ENCODE measurements around the gene SF3B3. TPM values are rescaled to one million over a fixed set of nuclear protein-coding genes. Genes with fewer than 3 reads are reported as not detected.
"Not testable (repeated sequence)": the region's sequence is repeated elsewhere in the genome, so short reads cannot be mapped to it uniquely, and the experiment has no call there.

The SF3B3 gene
- total and polyA plus RNA-seq, 2 donors = 120 to 121 TPM

GRCh38 chr16:70588565-70588964 lies 64.9 kb downstream of the SF3B3 start:
- H3K36me3 ChIP-seq (ENCODE audit: control insufficient read depth in 2 of 2, insufficient read depth in 2 of 2, low read length in 1 of 2) = no peaks in the 10 kb centered on the region
- H3K4me1 ChIP-seq (ENCODE audit: control insufficient read depth in 2 of 2, insufficient read depth in 2 of 2, low read length in 2 of 2) = peaks cover 0 to 3% of the 10 kb centered on the region in 2 donors
- 84% methylated on average over 4 of the region's 4 CpGs for WGBS
- DNase-seq (ENCODE audit: low read depth in 6 of 9, low spot score in 9 of 9) = no peak
- no peak overlapping the region for H3K4me3 ChIP-seq (ENCODE audit: low read length in 2 of 2)
- H3K9me3 ChIP-seq (ENCODE audit: control insufficient read depth in 2 of 2, insufficient read depth in 1 of 2, low read length in 1 of 2) = no peaks in the 10 kb centered on the region
- peaks cover 0 to 2% of the 10 kb centered on the region in 2 donors for H3K27me3 ChIP-seq (ENCODE audit: control insufficient read depth in 2 of 2, insufficient read depth in 1 of 2, low read length in 1 of 2)
- peak overlapping the region in 1 of 2 donors; percentile 15 for H3K27ac ChIP-seq (ENCODE audit: low read depth in 1 of 2, low read length in 1 of 2)

DNA sequence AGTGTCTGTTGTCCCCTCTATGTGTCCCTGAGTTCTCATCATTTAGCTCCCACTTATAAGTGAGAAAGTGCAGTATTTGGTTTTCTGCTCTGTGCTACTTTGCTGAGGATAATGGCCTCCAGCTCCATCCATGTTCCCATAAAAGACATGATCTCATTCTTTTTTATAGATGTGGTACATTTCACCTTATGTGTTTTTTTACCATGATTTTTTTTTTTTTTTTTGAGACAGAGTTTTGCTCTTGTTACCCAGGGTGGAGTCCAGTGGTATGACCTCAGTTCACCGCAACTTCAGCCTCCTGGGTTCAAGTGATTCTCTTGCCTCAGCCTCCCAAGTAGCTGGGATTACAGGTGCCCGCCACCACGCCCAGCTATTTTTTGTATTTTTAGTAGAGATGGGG lies 65.8 kb downstream of the SF3B3 start:
- not testable (repeated sequence) for DNase-seq (ENCODE audit: low read depth in 6 of 9, low spot score in 9 of 9); H3K27me3 ChIP-seq (ENCODE audit: control insufficient read depth in 2 of 2, insufficient read depth in 1 of 2, low read length in 1 of 2); H3K36me3 ChIP-seq (ENCODE audit: control insufficient read depth in 2 of 2, insufficient read depth in 2 of 2, low read length in 1 of 2); H3K4me1 ChIP-seq (ENCODE audit: control insufficient read depth in 2 of 2, insufficient read depth in 2 of 2, low read length in 2 of 2); H3K4me3 ChIP-seq (ENCODE audit: low read length in 2 of 2); H3K9me3 ChIP-seq (ENCODE audit: control insufficient read depth in 2 of 2, insufficient read depth in 1 of 2, low read length in 1 of 2)
- 95% methylated on average over 3 of the region's 3 CpGs for WGBS
- peak overlapping the region in 1 of 2 donors; percentile 78 for H3K27ac ChIP-seq (ENCODE audit: low read depth in 1 of 2, low read length in 1 of 2)

GRCh38 chr16:70589998-70590471 lies 66.4 kb downstream of the SF3B3 start:
- Histone ChIP-seq H3K36me3 (ENCODE audit: control insufficient read depth in 2 of 2, insufficient read depth in 2 of 2, low read length in 1 of 2) (no peaks in the 10 kb centered on the region), H3K27ac (ENCODE audit: low read depth in 1 of 2, low read length in 1 of 2) (peak overlapping the region; percentile 68 to 78), H3K27me3 (ENCODE audit: control insufficient read depth in 2 of 2, insufficient read depth in 1 of 2, low read length in 1 of 2) (peaks cover 0 to 2% of the 10 kb centered on the region in 2 donors), H3K9me3 (ENCODE audit: control insufficient read depth in 2 of 2, insufficient read depth in 1 of 2, low read length in 1 of 2) (no peaks in the 10 kb centered on the region), H3K4me1 (ENCODE audit: control insufficient read depth in 2 of 2, insufficient read depth in 2 of 2, low read length in 2 of 2) (no peaks in the 10 kb centered on the region), H3K4me3 (ENCODE audit: low read length in 2 of 2) (peak overlapping the region in 1 of 2 donors; percentile 10)
- DNase-seq (ENCODE audit: low read depth in 6 of 9, low spot score in 9 of 9) = peak in 4 of 9 donors; percentile 10 to 40 (median 16)
- 75% methylated on average over 10 of the region's 10 CpGs for WGBS

GRCh38 chr16:70590722-70591415 lies 67.3 kb downstream of the SF3B3 start:
- WGBS = 91% methylated on average over 18 of the region's 18 CpGs
- peaks cover 0 to 2% of the 10 kb centered on the region in 2 donors for H3K27me3 ChIP-seq (ENCODE audit: control insufficient read depth in 2 of 2, insufficient read depth in 1 of 2, low read length in 1 of 2)
- DNase-seq (ENCODE audit: low read depth in 6 of 9, low spot score in 9 of 9) = no peak
- H3K27ac ChIP-seq (ENCODE audit: low read depth in 1 of 2, low read length in 1 of 2) = peak overlapping the region; percentile 68 to 78
- H3K36me3 ChIP-seq (ENCODE audit: control insufficient read depth in 2 of 2, insufficient read depth in 2 of 2, low read length in 1 of 2) = no peaks in the 10 kb centered on the region
- no peaks in the 10 kb centered on the region for H3K4me1 ChIP-seq (ENCODE audit: control insufficient read depth in 2 of 2, insufficient read depth in 2 of 2, low read length in 2 of 2)
- no peaks in the 10 kb centered on the region for H3K9me3 ChIP-seq (ENCODE audit: control insufficient read depth in 2 of 2, insufficient read depth in 1 of 2, low read length in 1 of 2)
- peak overlapping the region in 1 of 2 donors; percentile 10 for H3K4me3 ChIP-seq (ENCODE audit: low read length in 2 of 2)

DNA sequence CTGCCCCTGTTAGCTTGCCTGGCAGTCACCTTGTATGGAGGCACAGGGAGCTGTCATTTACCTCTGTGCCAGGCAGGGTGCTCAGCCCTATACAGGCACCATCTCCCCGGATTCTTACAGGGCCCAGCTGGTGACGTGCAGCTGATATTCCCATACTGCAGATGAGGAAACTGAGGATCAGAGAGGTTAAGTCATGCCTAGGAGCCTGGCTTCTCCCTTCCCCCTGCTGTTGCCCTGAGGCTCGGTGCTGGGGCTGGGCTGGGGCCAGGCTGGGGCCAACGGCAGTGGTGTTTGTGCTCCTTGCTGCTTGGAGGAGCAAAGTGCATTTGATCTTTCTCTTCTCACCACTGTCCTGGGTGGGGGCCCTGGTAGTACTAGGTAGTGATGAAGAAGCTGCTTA lies 68.0 kb downstream of the SF3B3 start:
- WGBS = 93% methylated on average over 4 of the region's 4 CpGs
- Histone ChIP-seq H3K27ac (ENCODE audit: low read depth in 1 of 2, low read length in 1 of 2) (peak overlapping the region; percentile 55 to 60), H3K36me3 (ENCODE audit: control insufficient read depth in 2 of 2, insufficient read depth in 2 of 2, low read length in 1 of 2) (no peaks in the 10 kb centered on the region), H3K27me3 (ENCODE audit: control insufficient read depth in 2 of 2, insufficient read depth in 1 of 2, low read length in 1 of 2) (peaks cover 0 to 2% of the 10 kb centered on the region in 2 donors), H3K9me3 (ENCODE audit: control insufficient read depth in 2 of 2, insufficient read depth in 1 of 2, low read length in 1 of 2) (no peaks in the 10 kb centered on the region), H3K4me3 (ENCODE audit: low read length in 2 of 2) (no peak overlapping the region), H3K4me1 (ENCODE audit: control insufficient read depth in 2 of 2, insufficient read depth in 2 of 2, low read length in 2 of 2) (no peaks in the 10 kb centered on the region)
- DNase-seq (ENCODE audit: low read depth in 6 of 9, low spot score in 9 of 9) = no peak

GRCh38 chr16:70592106-70592571 lies 68.5 kb downstream of the SF3B3 start:
- Histone ChIP-seq H3K27me3 (ENCODE audit: control insufficient read depth in 2 of 2, insufficient read depth in 1 of 2, low read length in 1 of 2) (peaks cover 0 to 2% of the 10 kb centered on the region in 2 donors), H3K4me1 (ENCODE audit: control insufficient read depth in 2 of 2, insufficient read depth in 2 of 2, low read length in 2 of 2) (no peaks in the 10 kb centered on the region), H3K9me3 (ENCODE audit: control insufficient read depth in 2 of 2, insufficient read depth in 1 of 2, low read length in 1 of 2) (no peaks in the 10 kb centered on the region), H3K36me3 (ENCODE audit: control insufficient read depth in 2 of 2, insufficient read depth in 2 of 2, low read length in 1 of 2) (no peaks in the 10 kb centered on the region), H3K27ac (ENCODE audit: low read depth in 1 of 2, low read length in 1 of 2) (peak overlapping the region in 1 of 2 donors; percentile 55), H3K4me3 (ENCODE audit: low read length in 2 of 2) (no peak overlapping the region)
- WGBS = 85% methylated on average over 5 of the region's 5 CpGs
- DNase-seq (ENCODE audit: low read depth in 6 of 9, low spot score in 9 of 9) = no peak

GRCh38 chr16:70593544-70593943 lies 69.9 kb downstream of the SF3B3 start:
- Histone ChIP-seq H3K4me3 (ENCODE audit: low read length in 2 of 2) (no peak overlapping the region), H3K27me3 (ENCODE audit: control insufficient read depth in 2 of 2, insufficient read depth in 1 of 2, low read length in 1 of 2) (peaks cover 0 to 2% of the 10 kb centered on the region in 2 donors), H3K4me1 (ENCODE audit: control insufficient read depth in 2 of 2, insufficient read depth in 2 of 2, low read length in 2 of 2) (no peaks in the 10 kb centered on the region), H3K9me3 (ENCODE audit: control insufficient read depth in 2 of 2, insufficient read depth in 1 of 2, low read length in 1 of 2) (no peaks in the 10 kb centered on the region), H3K36me3 (ENCODE audit: control insufficient read depth in 2 of 2, insufficient read depth in 2 of 2, low read length in 1 of 2) (no peaks in the 10 kb centered on the region), H3K27ac (ENCODE audit: low read depth in 1 of 2, low read length in 1 of 2) (no peak overlapping the region)
- DNase-seq (ENCODE audit: low read depth in 6 of 9, low spot score in 9 of 9) = no peak
- 98% methylated on average over 1 of the region's 1 CpG for WGBS

DNA sequence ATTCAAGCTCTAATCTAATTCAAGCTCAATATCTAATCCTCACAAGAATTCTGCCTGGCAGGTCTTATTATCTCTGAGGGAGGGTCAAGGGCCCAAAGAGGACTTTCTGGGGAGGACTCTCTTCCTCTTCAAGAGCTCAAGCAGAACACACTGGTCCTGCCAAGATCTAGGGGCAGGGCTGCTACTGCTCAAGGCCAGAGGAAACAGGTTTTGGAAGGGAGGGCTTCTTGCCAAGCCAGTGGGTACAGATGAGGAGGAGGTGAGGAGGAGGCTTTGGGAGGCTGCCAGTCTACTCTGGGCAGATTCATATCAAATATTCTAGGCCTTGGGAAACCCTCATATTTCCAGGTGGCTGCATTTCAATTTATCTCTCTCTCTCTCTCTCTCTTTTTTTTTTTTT lies 71.0 kb downstream of the SF3B3 start:
- Histone ChIP-seq H3K27ac (ENCODE audit: low read depth in 1 of 2, low read length in 1 of 2) (no peak overlapping the region), H3K9me3 (ENCODE audit: control insufficient read depth in 2 of 2, insufficient read depth in 1 of 2, low read length in 1 of 2) (no peaks in the 10 kb centered on the region), H3K4me3 (ENCODE audit: low read length in 2 of 2) (no peak overlapping the region), H3K4me1 (ENCODE audit: control insufficient read depth in 2 of 2, insufficient read depth in 2 of 2, low read length in 2 of 2) (no peaks in the 10 kb centered on the region), H3K27me3 (ENCODE audit: control insufficient read depth in 2 of 2, insufficient read depth in 1 of 2, low read length in 1 of 2) (peaks cover 0 to 2% of the 10 kb centered on the region in 2 donors), H3K36me3 (ENCODE audit: control insufficient read depth in 2 of 2, insufficient read depth in 2 of 2, low read length in 1 of 2) (no peaks in the 10 kb centered on the region)
- no peak for DNase-seq (ENCODE audit: low read depth in 6 of 9, low spot score in 9 of 9)

DNA sequence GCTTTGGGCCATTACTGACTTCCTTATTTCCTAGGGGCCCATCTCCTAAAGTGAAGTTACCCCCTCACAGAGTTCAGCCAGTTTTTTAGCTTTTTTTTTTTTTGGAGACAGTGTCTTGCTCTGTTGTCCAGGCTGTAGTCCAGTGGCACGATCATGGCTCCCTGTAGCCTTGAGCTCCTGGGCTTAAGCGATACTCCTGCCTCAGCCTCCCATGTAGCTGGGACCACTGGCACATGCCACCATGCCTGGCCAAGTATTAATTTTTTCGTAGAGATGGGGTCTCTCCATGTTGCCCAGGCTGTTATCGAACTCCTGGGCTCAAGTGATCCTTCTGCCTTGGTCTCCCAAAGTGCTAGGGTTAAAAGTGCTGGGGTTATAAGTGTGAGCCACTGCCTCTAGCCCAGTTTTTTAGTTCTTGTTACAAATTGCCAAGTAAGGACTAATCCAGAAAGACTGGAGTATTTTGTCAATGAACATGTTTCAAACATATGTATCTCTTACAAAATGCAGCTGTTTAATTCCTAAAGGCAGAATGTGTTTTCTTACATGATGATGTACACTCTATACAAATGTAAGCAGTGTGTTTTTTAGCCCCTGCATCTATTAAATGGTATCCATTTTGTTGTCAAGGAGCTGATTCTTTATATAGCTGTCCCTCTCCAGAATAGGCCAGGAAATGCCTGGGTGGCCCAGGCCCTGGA lies 73.7 kb downstream of the SF3B3 start:
- DNase-seq (ENCODE audit: low read depth in 6 of 9, low spot score in 9 of 9) = no peak
- WGBS = 96% methylated on average over 4 of the region's 4 CpGs
- Histone ChIP-seq H3K9me3 (ENCODE audit: control insufficient read depth in 2 of 2, insufficient read depth in 1 of 2, low read length in 1 of 2) (no peaks in the 10 kb centered on the region), H3K4me1 (ENCODE audit: control insufficient read depth in 2 of 2, insufficient read depth in 2 of 2, low read length in 2 of 2) (no peaks in the 10 kb centered on the region), H3K4me3 (ENCODE audit: low read length in 2 of 2) (no peak overlapping the region), H3K27me3 (ENCODE audit: control insufficient read depth in 2 of 2, insufficient read depth in 1 of 2, low read length in 1 of 2) (no peaks in the 10 kb centered on the region), H3K36me3 (ENCODE audit: control insufficient read depth in 2 of 2, insufficient read depth in 2 of 2, low read length in 1 of 2) (no peaks in the 10 kb centered on the region), H3K27ac (ENCODE audit: low read depth in 1 of 2, low read length in 1 of 2) (no peak overlapping the region)
